GM10266 (cell line): ENCODE results near the gene EHD1.

ENCODE experiments used
- DNase-seq: peaks from one replicate; pipeline ENCODE4 v3.0.0; 2012; ENCODE audit errors: extremely low spot score
- CTCF ChIP-seq: IDR thresholded peaks from 2 replicates; pipeline ENCODE4 v1.5.1; 2012; ENCODE audit warnings: mild to moderate bottlenecking, low read depth; ENCODE audit not compliant: control insufficient read depth, insufficient read depth; ENCODE audit errors: missing control alignments

The EHD1 gene

GRCh38 chr11:64861227-64861975 lies 17.0 kb downstream of the EHD1 start:
- no peak for TF ChIP-seq CTCF
- no peak for DNase-seq

- no peak for TF ChIP-seq CTCF
- peak; percentile 92 for DNase-seq
Observed at GRCh38 chr11:64859542-64860414, 18.6 kb downstream of the EHD1 start.

- no peak for TF ChIP-seq CTCF
- DNase-seq: no peak
Observed at GRCh38 chr11:64858467-64859263, 19.8 kb downstream of the EHD1 start.

- DNase-seq: no peak
- no peak for TF ChIP-seq CTCF
Observed at GRCh38 chr11:64857485-64857884, 20.9 kb downstream of the EHD1 start.

- TF ChIP-seq CTCF: no peak
- no peak for DNase-seq
Observed at GRCh38 chr11:64856382-64857227, 21.8 kb downstream of the EHD1 start.

- no peak for TF ChIP-seq CTCF
- no peak for DNase-seq
Observed at GRCh38 chr11:64855596-64856304, 22.7 kb downstream of the EHD1 start.
